DMS53 treated with DMSO at 0.1 percent for 48 hours (cell line): ENCODE results near the gene NFU1.
"Not testable (repeated sequence)": the region's sequence is repeated elsewhere in the genome, so short reads cannot be mapped to it uniquely, and the experiment has no call there.

Experiments used
- DNase-seq: peaks from one replicate; lab custom pipeline; 2025; ENCODE audit not compliant: unreplicated experiment; lab: John Stamatoyannopoulos, UW

NFU1 gene

DNA sequence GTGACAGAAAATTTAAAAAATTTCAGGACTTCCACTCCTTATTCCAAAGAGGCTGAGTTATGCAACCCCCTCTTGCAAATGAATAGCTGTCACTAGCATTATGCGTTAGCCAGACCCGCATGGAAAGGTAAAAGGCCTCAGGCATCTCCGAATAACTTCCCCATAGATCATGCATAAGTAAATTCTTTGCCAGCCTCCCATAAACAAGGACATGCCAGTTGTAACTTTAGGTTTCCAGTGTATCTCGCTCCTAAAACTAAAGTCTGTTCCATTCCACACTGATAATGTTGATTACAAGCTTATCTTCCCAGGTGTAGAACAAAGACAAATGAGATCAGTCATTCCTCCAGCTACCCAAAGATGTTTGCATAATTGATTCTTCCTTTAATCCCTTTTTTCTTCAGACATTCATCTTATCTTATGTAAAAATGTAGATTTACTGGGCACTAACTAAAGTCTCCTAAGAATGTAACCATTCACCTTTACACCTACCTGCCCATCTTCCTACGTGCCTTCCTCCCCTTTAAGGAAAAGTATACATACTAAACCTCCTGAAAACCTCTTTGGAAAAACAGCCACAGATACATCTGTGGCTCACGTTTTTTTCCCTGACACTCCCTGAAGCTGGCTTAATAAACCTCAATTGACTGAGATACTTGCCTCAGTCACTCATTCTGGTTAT lies 13.6 kb upstream of the NFU1 start:
- DNase-seq, result no peak

GRCh38 chr2:69449906-69450305 lies 12.7 kb upstream of the NFU1 start:
- DNase-seq, result no peak

DNA sequence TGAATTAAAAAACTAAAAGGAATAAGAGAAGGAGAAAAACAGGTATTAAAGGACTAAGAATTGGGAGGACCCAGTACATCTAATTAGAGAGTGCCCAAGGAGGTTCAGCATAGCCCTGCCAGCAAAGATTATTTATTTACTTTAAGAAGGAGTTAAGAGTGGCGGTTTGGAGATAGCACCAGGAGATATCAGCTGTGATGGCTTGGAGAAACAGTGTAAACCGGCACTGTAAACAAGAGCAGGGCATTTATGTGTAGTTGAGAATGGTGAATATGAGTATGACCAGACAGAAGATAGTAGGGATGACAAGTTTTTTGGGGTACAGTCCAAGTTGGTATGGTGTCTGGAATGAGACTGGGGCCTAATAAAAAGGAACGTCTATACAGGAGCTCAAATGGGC lies 6.4 kb upstream of the NFU1 start:
- not testable (repeated sequence) for DNase-seq

- DNase-seq, result not testable (repeated sequence)
Observed at GRCh38 chr2:69439499-69439898, 2.3 kb upstream of the NFU1 start.

DNA sequence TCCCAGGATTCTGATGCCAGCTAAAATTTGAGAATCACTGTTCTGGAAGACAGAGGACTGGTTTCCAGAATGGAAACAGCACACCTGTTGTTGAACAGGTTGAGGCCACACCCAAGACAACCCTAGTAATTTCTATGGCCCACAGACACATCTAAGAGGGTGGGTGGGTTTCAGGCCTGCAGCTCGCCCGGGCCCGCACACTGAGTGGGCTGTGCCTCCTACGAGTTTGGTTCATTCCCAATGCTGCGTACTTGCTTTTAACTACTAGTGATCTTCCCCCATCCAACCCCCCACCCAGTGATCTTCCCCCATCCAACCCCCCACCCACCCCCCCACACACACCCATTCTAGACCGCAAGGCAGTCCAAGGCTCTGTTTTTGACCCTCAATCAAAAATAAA lies 1.3 kb upstream of the NFU1 start:
- no peak for DNase-seq

DNA sequence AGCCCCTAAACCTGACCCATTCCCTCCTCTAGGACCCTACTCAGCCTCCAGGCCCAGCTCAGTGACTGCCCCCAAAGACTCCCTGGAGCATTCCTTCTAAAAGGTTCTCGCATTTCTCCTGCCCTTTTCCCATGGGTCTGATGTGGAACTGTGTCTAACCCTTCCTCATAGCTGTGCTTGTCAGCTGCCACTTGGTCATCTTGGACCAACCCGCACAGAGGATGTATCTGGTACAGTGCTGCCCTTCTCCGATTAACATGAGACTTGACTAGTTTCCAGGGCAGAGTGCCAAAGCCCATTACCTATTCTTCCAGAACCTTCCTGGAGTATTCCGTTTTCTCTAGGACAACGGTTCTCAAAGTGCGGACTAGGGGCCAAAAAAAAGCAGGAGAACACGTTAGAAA lies 518 bp upstream of the NFU1 start:
- no peak for DNase-seq

DNA sequence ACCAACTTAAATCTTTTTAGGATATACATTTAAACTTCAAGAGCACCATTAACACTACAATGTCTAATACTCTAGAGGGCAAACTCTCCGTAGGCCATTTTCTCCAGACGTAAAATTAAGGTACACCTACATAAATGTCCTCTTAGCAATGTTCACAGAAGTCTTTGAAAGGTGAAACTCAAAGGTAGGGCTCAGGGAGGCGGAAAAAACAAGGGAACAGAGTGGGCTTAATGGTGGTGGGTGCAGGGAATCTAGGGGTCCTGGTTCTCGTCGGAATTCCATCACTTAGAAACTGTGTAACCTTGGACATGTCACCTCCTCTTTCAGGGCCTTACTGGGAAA lies 668 bp downstream of the NFU1 start:
- DNase-seq, result no peak

- no peak for DNase-seq
Observed at GRCh38 chr2:69434753-69435152, 2.5 kb downstream of the NFU1 start.

GRCh38 chr2:69429491-69430183 lies 7.6 kb downstream of the NFU1 start:
- DNase-seq, result no peak

- no peak for DNase-seq
Observed at GRCh38 chr2:69428981-69429380, 8.3 kb downstream of the NFU1 start.

- no peak for DNase-seq
Observed at GRCh38 chr2:69424419-69424818, 12.8 kb downstream of the NFU1 start.

- DNase-seq, result no peak
Observed at GRCh38 chr2:69422198-69422597, 15.0 kb downstream of the NFU1 start.

DNA sequence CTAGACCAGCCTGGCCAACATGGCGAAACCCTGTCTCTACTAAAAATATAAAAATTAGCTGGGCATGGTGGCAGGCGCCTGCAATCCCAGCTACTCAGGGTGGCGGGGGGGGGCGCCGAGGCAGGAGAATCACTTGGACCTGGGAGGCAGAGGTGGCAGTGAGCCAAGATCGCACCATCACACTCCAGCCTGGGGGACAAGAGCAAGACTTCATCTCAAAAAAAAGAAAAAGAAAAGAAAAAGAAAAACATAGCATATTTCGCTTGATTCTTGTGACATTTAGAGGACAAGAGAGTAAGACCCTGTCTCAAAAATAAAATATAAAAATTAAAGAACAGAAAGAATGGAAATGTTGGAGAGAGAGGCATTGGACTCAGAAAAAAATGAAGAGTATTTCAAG lies 18.1 kb downstream of the NFU1 start:
- DNase-seq, result not testable (repeated sequence)

GRCh38 chr2:69416147-69416546 lies 21.1 kb downstream of the NFU1 start:
- DNase-seq, result no peak

DNA sequence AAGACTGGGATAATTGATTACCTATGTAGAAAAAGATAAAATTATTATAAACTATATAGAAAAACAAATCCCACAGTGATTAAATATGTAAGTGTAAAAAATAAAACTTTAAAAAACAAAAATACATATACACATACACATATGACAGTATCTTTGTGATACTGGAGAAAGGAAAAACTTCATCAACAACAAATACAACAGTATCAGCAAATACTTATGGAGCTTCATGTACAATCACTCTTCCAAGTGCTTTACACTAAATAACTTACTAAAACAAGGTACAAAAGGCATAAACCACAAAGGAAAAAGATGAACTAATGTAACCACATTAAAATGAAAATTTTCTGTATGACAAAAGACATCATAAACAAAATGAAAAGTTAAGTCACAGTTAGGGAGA lies 26.1 kb downstream of the NFU1 start:
- no peak for DNase-seq

GRCh38 chr2:69405306-69405705 lies 31.9 kb downstream of the NFU1 start:
- DNase-seq, result no peak

DNA sequence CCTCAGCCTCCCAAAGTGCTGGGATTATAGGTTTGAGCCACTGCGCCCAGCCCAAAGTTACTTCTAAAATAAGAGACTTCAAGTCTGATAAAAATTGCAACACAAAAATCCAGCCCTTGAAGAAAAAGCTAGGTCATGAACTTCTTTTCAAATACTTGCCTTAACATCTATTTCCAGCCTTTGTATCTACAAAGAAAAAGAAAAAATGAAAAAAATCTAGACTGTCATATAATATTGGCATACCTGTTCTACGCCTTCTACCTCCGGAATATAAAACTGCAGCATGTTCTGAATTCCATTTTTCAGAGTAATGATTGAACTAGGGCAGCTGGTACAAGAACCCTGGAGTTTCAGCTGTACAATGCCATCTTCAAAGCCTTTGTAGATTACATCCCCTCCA lies 37.1 kb downstream of the NFU1 start:
- no peak for DNase-seq

DNA sequence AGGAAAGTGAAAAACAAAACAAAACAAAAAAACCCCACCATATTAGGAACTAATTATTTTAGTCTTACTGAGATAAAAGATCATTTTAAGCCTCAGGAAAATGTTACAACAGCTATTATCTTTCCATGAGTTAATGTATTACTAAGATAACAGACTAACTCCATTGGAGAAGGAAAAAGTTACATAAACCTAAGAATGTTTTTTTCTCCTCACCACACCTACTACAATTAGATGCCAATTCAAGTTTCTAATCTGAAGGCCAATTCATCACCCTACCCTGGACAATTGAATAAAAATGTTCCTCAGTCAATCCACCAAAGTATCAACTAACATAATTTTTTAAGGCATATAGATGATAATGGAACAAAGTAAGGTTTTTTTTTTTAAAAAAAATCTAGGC lies 40.0 kb downstream of the NFU1 start:
- no peak for DNase-seq

GRCh38 chr2:69395866-69396265 lies 41.4 kb downstream of the NFU1 start:
- DNase-seq, result no peak

- no peak for DNase-seq
Observed at GRCh38 chr2:69393963-69394362, 43.3 kb downstream of the NFU1 start.

DNA sequence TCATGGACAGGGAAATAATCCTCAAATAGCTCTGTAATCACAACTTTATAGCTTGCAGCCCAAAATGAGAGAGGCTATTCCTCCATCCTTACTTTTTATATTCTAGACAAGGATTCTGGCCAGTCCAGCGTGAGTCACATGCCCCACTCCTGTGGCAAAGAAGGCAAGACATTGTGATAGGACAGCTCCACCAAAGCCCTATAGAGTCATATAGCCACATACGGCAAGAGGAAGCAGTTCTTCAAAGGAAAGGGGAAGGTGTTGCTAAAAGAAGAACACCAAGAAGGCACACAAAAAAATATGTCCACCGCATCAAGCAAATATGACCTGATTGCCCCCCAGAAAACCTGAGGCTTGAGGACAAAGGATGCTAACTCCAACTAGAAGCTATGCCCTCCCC lies 46.8 kb downstream of the NFU1 start:
- no peak for DNase-seq

DNA sequence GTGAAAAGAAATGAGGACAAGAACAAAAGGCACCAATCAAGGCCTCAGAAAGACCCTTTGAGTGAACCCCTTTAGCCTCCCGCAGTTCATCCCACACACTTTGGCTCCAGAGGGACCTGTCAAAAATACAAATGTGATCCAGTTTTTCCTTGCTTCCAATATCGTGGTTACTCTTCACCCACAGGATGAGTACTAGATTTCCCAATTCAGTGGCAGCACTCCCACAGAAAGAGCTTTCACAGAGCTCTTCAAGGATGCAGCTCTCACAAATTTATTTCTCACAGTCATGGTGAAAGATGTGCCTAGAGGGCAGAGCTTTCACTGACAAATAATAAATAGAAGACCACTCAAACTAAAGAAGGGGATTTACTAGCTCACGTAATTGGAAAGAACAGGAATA lies 47.2 kb downstream of the NFU1 start:
- no peak for DNase-seq

- no peak for DNase-seq
Observed at GRCh38 chr2:69389271-69389670, 48.0 kb downstream of the NFU1 start.
